Testis (tissue), 3 donors: ENCODE data around the gene CORO1C. TPM values are rescaled to one million over a fixed set of nuclear protein-coding genes. Genes with fewer than 3 reads are reported as not detected.
"Not testable (repeated sequence)": the region's sequence is repeated elsewhere in the genome, so short reads cannot be mapped to it uniquely, and the experiment has no call there.

Source experiments
- DNase-seq: peaks from one replicate; pipeline ENCODE4 v3.0.0-alpha.2; 2019
- H3K27ac ChIP-seq, 2 donors: fragments of 200-600 bp; sonication (generic); one replicate each; pipeline ENCODE4 v1.5.1; 2019
- H3K27me3 ChIP-seq: fragments of 200-600 bp; sonication (generic); one replicate; pipeline ENCODE4 v1.5.1; 2019
- H3K36me3 ChIP-seq: fragments of 200-600 bp; sonication (generic); one replicate; pipeline ENCODE4 v1.5.1; 2017; ENCODE audit warnings: low read depth; ENCODE audit errors: missing control alignments
- H3K4me1 ChIP-seq: fragments of 200-600 bp; sonication (generic); one replicate; pipeline ENCODE4 v1.5.1; 2019
- H3K4me3 ChIP-seq, 2 donors: fragments of 200-600 bp; sonication (generic); one replicate each; pipeline ENCODE4 v1.5.1; 2017 to 2019
- H3K9me3 ChIP-seq: fragments of 200-600 bp; sonication (generic); one replicate; pipeline ENCODE4 v1.5.1; 2017
- CTCF ChIP-seq, 3 experiments: fragments of 450-650 bp in 2 of 3; fragments of 200-600 bp in 1 of 3; sonication (generic) in 1 of 3; IDR thresholded peaks; one replicate each; pipeline ENCODE4 v1.5.1; 2016 to 2019; ENCODE audit warnings: antibody characterized with exemption in 3 of 3, mild to moderate bottlenecking in 2 of 3, moderate library complexity in 1 of 3
- POLR2A ChIP-seq: fragments of 450-650 bp; IDR thresholded peaks from one replicate; pipeline ENCODE4 v1.6.1; 2017; ENCODE audit warnings: antibody characterized with exemption, mild to moderate bottlenecking, moderate library complexity
- WGBS, 2 donors: methylation state at CpG; one replicate each; pipeline ENCODE4 v1.1.5; 2018; 5-methylcytosine and 5-hydroxymethylcytosine counted together
- intact Hi-C: fragments of 100-400 bp; cut with DNase I; formaldehyde crosslinking; loops from one replicate; pipeline ENCODE4 v1.15.1; 2023; ENCODE audit warnings: low total_unique reads
- polyA plus RNA-seq: library from polyadenylated mRNA; stranded (reverse); fragments of 350-450 nt; fragmentation: Illumina TruSeq; extraction: RNeasy Lipid Tissue Mini Kit (QIAGEN cat#74804); gene quantifications from one replicate; pipeline ENCODE4 v1.2.3, GENCODE V29; 2014; ENCODE audit warnings: low read depth, low replicate concordance; ENCODE audit not compliant: insufficient read depth
- total RNA-seq, 2 donors: library from RNA; depleted of rRNA; stranded (reverse); fragments of >200 nt; gene quantifications; one replicate each; pipeline ENCODE4 v1.2.3, GENCODE V29; 2016

The CORO1C gene
- total and polyA plus RNA-seq, 3 donors from 2014 or later: 57.2 to 73.4 (median 70.2) TPM

DNA sequence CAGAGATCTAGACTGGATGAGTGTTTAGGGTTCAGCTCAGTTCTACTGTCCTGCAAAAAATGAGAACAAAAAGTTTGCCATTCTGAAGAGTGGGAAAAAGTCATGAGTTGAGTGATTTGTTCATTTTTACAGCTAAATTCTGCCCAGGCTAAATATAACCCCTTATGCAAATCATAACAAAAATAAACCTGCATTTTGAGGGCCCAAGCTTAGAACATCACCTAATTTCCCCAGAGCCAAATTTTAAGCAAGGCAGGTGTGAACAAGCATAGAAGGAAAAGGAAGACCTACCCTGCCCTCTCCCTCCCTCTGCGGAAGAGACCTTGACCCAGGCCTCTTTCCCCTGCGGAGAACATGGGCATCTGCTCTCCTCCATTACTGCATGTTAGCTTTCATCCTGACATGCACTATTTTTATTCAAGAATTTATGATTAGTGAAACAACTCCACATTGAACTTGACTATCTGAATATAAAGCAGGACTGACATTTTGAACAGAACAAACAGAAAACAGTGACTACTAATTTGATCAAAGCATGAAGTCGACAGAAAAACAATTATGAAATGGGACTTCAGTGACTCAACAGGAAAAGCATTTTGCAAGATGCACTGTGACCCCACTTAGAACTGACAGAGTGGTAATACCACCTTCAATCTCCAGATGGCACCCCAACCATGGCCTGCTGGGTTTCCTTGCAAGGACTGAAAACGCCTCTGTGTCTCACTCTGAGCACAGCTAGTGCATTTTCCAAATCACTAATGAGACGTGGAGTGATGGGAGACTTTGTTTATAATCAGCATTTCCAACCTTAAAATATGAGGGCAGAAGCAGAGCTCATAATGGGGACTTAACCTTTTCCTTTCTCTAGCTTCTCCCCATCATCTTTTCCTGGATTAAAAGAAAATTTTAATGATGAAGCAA, 66.7 kb downstream of the CORO1C start:
- TF ChIP-seq POLR2A (no peak), CTCF (IDR thresholded peaks at IDR 0.05) (peak; percentile 85 to 95 (median 90))
- peak overlapping the region; percentile 28 to 66 for H3K27ac ChIP-seq
- peak; percentile 90 for DNase-seq
- H3K4me3 ChIP-seq: no peak overlapping the region
- H3K4me1 ChIP-seq: peaks cover 19% of the 10 kb centered on the region
- H3K36me3 ChIP-seq: no peaks in the 10 kb centered on the region
- intact Hi-C loops: loop anchor here (10.0 kb wide), 2 partner anchors 140 to 190 kb away; partner anchors contain the start of gene SSH1
- H3K9me3 ChIP-seq: no peaks in the 10 kb centered on the region
- H3K27me3 ChIP-seq: no peaks in the 10 kb centered on the region
- WGBS, 2 donors: 21 to 35% methylated on average over 5 of the region's 5 CpGs

- WGBS, 2 donors: 96% methylated on average over 4 of the region's 4 CpGs
- Histone ChIP-seq H3K9me3 (no peaks in the 10 kb centered on the region), H3K27ac (peak overlapping the region in 1 of 2 donors; percentile 66), H3K4me1 (peaks cover 19% of the 10 kb centered on the region), H3K36me3 (no peaks in the 10 kb centered on the region), H3K4me3 (no peak overlapping the region), H3K27me3 (no peaks in the 10 kb centered on the region)
- intact Hi-C loops: loop anchor here (10.0 kb wide), 2 partner anchors 141 to 191 kb away; partner anchors contain the start of gene SSH1
- DNase-seq: no peak
- TF ChIP-seq CTCF (IDR thresholded peaks at IDR 0.05): no peak
- TF ChIP-seq POLR2A: no peak
These were observed 67.8 kb downstream of the CORO1C start for GRCh38 chr12:108663324-108664015.

GRCh38 chr12:108658115-108658514, 73.2 kb downstream of the CORO1C start:
- H3K36me3 ChIP-seq, H3K27me3 ChIP-seq, H3K4me3 ChIP-seq, intact Hi-C loops, H3K4me1 ChIP-seq, H3K27ac ChIP-seq, H3K9me3 ChIP-seq, DNase-seq: not testable (repeated sequence)
- WGBS, 2 donors: 93 to 98% methylated on average over 4 of the region's 4 CpGs

DNA sequence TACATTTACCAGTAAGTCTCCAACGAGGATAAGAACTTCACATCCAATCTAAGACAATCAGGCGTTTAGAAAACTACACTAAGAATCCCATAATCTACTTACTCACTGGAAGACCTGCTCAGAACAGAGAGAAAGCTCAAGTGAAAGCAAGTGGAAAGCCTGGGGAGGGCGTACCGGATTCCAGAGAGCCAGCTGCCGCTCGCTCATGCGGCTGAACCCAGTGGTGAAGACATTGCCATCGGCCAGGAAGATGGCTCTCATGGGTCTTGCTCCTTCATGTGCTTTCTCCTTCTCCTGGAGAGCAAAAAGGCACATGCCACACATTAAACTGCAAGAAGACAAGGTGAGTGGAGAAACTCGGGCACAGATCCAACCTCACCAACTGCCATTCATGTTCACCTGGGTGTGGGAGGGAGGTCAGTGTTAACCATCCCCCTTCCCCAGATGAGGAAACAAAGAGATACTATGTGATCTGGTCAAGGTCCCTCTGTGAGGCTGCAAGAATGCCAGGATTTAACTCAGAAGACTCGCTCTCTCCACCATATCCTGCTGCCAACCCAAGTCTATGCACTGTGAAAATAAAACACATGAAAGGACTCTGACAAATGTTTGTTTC, 74.1 kb downstream of the CORO1C start:
- H3K4me3 ChIP-seq: no peak overlapping the region
- no peaks in the 10 kb centered on the region for H3K36me3 ChIP-seq
- DNase-seq: no peak
- WGBS, 2 donors: 86 to 91% methylated on average over 10 of the region's 10 CpGs
- no peaks in the 10 kb centered on the region for H3K9me3 ChIP-seq
- intact Hi-C loops: no loop called here
- no peaks in the 10 kb centered on the region for H3K27me3 ChIP-seq
- TF ChIP-seq POLR2A (no peak), CTCF (IDR thresholded peaks at IDR 0.05) (no peak)
- peaks cover 4% of the 10 kb centered on the region for H3K4me1 ChIP-seq
- no peak overlapping the region for H3K27ac ChIP-seq

GRCh38 chr12:108656247-108656646, 75.1 kb downstream of the CORO1C start:
- intact Hi-C loops, H3K27ac ChIP-seq, H3K36me3 ChIP-seq, H3K4me3 ChIP-seq, H3K9me3 ChIP-seq, DNase-seq, H3K27me3 ChIP-seq, H3K4me1 ChIP-seq: not testable (repeated sequence)
- 76 to 94% methylated on average over 3 to 9 of the region's 24 CpGs for WGBS, 2 donors

DNA sequence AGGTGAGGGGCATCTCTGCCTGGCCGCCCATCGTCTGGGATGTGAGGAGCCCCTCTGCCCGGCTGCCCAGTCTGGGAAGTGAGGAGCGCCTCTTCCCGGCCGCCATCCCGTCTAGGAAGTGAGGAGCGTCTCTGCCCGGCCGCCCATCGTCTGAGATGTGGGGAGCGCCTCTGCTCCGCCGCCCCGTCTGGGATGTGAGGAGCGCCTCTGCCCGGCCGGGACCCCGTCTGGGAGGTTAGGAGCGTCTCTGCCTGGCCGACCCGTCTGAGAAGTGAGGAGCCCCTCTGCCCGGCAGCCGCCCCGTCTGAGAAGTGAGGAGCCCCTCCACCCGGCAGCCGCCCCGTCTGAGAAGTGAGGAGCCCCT, 75.5 kb downstream of the CORO1C start:
- 98% methylated on average over 22 of the region's 28 CpGs; no CpG with 5 or more reads in 1 of the 2 donors for WGBS, 2 donors
- H3K4me1 ChIP-seq, H3K4me3 ChIP-seq, intact Hi-C loops, H3K36me3 ChIP-seq, H3K27me3 ChIP-seq, H3K9me3 ChIP-seq, H3K27ac ChIP-seq, DNase-seq: not testable (repeated sequence)

DNA sequence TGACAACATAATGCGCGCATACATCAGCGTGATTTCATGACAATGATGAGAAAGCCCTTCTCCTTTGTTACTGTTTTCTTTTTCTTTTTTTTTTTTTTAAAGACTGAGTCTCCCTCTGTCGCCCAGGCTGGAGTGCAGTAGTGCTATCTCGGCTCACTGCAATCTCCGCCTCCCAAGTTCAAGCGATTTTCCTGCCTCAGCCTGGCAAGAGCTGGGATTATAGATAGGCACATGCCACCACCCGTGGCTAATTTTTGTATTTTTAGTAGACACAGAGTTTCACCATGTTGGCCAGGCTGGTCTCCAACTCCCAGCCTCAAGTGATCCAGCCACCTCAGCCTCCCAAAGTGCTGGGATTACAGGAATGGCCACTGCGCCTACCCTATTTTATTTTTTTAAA, 76.7 kb downstream of the CORO1C start:
- intact Hi-C loops, H3K9me3 ChIP-seq, H3K4me1 ChIP-seq, DNase-seq, H3K4me3 ChIP-seq, H3K27ac ChIP-seq, H3K36me3 ChIP-seq, H3K27me3 ChIP-seq: not testable (repeated sequence)
- 69 to 76% methylated on average over 9 of the region's 9 CpGs for WGBS, 2 donors
